Endothelial cell of umbilical vein (primary cell): Measurements from ENCODE around the gene GTF3C1. TPM values are rescaled to one million over a fixed set of nuclear protein-coding genes. Genes with fewer than 3 reads are reported as not detected.

Source experiments
- BruUV-seq: library from RNA; stranded (reverse); fragments of 400-500 nt; replicated peaks from 2 replicates; lab custom pipeline; 2021; lab: Mats Ljungman, UMichigan
- CTCF ChIA-PET: fragments of 300-600, 350-600 bp; sonication (Branson Sonifier 250); formaldehyde crosslinking; loops from one replicate; lab custom pipeline; 2021; ENCODE audit warnings: antibody characterized with exemption, inconsistent platforms; lab: Charles Lee
- POLR2A ChIA-PET: fragments of 300-600, 350-600 bp; sonication (Branson Sonifier 250); formaldehyde crosslinking; loops from one replicate; lab custom pipeline; 2021; ENCODE audit warnings: antibody characterized with exemption, inconsistent platforms; lab: Charles Lee
- DNase-seq: peaks from one replicate; pipeline ENCODE4 v3.0.0-alpha.2; 2011; ENCODE audit warnings: low read depth, low spot score
- FAIRE-seq: peaks from 2 replicates; lab custom pipeline; 2011; peaks lifted over from hg19 to GRCh38; lab: Jason Lieb, UNC
- H2AFZ ChIP-seq: 2 replicates; pipeline ENCODE4 v1.6.0; 2012; ENCODE audit warnings: low read depth, low read length, control low read depth, inconsistent platforms
- H3K27ac ChIP-seq: 2 replicates; pipeline ENCODE4 v1.5.1; 2011; ENCODE audit warnings: low read depth, mild to moderate bottlenecking, control low read depth, low read length, moderate library complexity; ENCODE audit not compliant: insufficient read depth
- H3K27me3 ChIP-seq, 2 experiments: 2 replicates each; pipeline versions ENCODE4 v1.6.0 to v1.6.1; 2011; ENCODE audit warnings: low read length in 2 of 2, mixed read lengths in 1 of 2; ENCODE audit not compliant: control insufficient read depth in 2 of 2, insufficient read depth in 2 of 2
- H3K36me3 ChIP-seq, 2 experiments: 2 replicates in 1 of 2; 3 replicates in 1 of 2; pipeline ENCODE4 v1.5.1; 2011; ENCODE audit warnings: low read length in 2 of 2, mild to moderate bottlenecking in 1 of 2, moderate library complexity in 1 of 2; ENCODE audit not compliant: control insufficient read depth in 2 of 2, insufficient read depth in 2 of 2; ENCODE audit errors: extremely low read depth in 1 of 2
- H3K4me1 ChIP-seq: 3 replicates; pipeline ENCODE4 v1.5.1; 2011; ENCODE audit warnings: mild to moderate bottlenecking, low read length; ENCODE audit not compliant: control insufficient read depth, insufficient read depth; ENCODE audit errors: extremely low read depth
- H3K4me2 ChIP-seq: 2 replicates; pipeline ENCODE4 v1.6.1; 2011; ENCODE audit warnings: low read length, control low read depth, mixed read lengths; ENCODE audit not compliant: insufficient read depth
- H3K4me3 ChIP-seq, 3 experiments: fragments of 200-600 bp in 1 of 3; sonication (generic), shearing (Covaris generic) in 1 of 3; replicated peaks in 1 of 3; 2 replicates each; pipeline ENCODE4 v1.5.1; 2011 to 2016; ENCODE audit warnings: control low read depth in 3 of 3, low read length in 3 of 3, mild to moderate bottlenecking in 2 of 3, inconsistent platforms in 1 of 3, low read depth in 1 of 3, moderate library complexity in 1 of 3; ENCODE audit not compliant: insufficient read depth in 1 of 3
- H3K79me2 ChIP-seq: 2 replicates; pipeline ENCODE4 v1.6.0; 2012; ENCODE audit warnings: low read length, inconsistent platforms; ENCODE audit not compliant: control insufficient read depth, insufficient read depth
- H3K9ac ChIP-seq: replicated peaks from 2 replicates; pipeline ENCODE3; 2011; ENCODE audit warnings: low read length, control low read depth; ENCODE audit not compliant: insufficient read depth; ENCODE audit errors: extremely low read depth
- H3K9me1 ChIP-seq: replicated peaks from 3 replicates; pipeline ENCODE4 v1.6.0; 2011; ENCODE audit warnings: mild to moderate bottlenecking, low read length; ENCODE audit not compliant: control insufficient read depth, insufficient read depth; ENCODE audit errors: extremely low read depth
- H3K9me3 ChIP-seq: replicated peaks from 2 replicates; pipeline ENCODE4 v1.5.1; 2012; ENCODE audit warnings: low read length, inconsistent platforms; ENCODE audit not compliant: control insufficient read depth, insufficient read depth
- H4K20me1 ChIP-seq: replicated peaks from 2 replicates; pipeline ENCODE3; 2011; ENCODE audit warnings: mild to moderate bottlenecking, low read length; ENCODE audit not compliant: control insufficient read depth, insufficient read depth; ENCODE audit errors: extremely low read depth
- EZH2 ChIP-seq: IDR thresholded peaks from 2 replicates; pipeline ENCODE4 v1.6.1; 2012; ENCODE audit warnings: borderline replicate concordance, low read depth, mild to moderate bottlenecking, moderate library complexity, low read length, inconsistent platforms; ENCODE audit not compliant: severe bottlenecking
- FOS ChIP-seq: IDR thresholded peaks from 2 replicates; pipeline ENCODE4 v1.6.1; 2011; ENCODE audit warnings: mild to moderate bottlenecking, low read length, moderate library complexity, borderline replicate concordance; ENCODE audit not compliant: insufficient read depth
- GATA2 ChIP-seq: IDR thresholded peaks from 2 replicates; pipeline ENCODE4 v1.7.0; 2011; ENCODE audit warnings: low read depth, mild to moderate bottlenecking, moderate library complexity, mixed read lengths, low read length; ENCODE audit not compliant: insufficient read length, insufficient read depth
- JUN ChIP-seq: IDR thresholded peaks from 2 replicates; pipeline ENCODE4 v1.6.1; 2011; ENCODE audit warnings: borderline replicate concordance, low read depth; ENCODE audit not compliant: insufficient read length, insufficient read depth
- MYC ChIP-seq: IDR thresholded peaks from one replicate; pipeline ENCODE4 v1.6.1; 2011; ENCODE audit warnings: mild to moderate bottlenecking, low read depth, low read length
- POLR2A ChIP-seq: IDR thresholded peaks from 2 replicates; pipeline ENCODE4 v1.6.1; 2012; ENCODE audit warnings: low read depth, mild to moderate bottlenecking, control low read depth, low read length
- dilution Hi-C: fragments of 300-500 bp; cut with MboI; formaldehyde crosslinking; loops from one replicate; pipeline ENCODE4 v1.15.0; 2019; ENCODE audit warnings: low sequenced_read_pairs; ENCODE audit not compliant: extremely low pct_ligation_motif_present
- intact Hi-C: fragments of 100-400 bp; cut with micrococcal nuclease; formaldehyde crosslinking; loops from one replicate; pipeline ENCODE4 v1.10.0; 2022
- polyA plus RNA-seq, 4 experiments: library from polyadenylated mRNA; depleted of rRNA in 3 of 4; stranded (reverse) in 3 of 4; unstranded in 1 of 4; fragments of >200 nt; gene quantifications; 2 replicates each; pipeline versions ENCODE4 v1.2.1 to v1.2.3, GENCODE V29; 2011 to 2012; ENCODE audit warnings: missing spikeins in 1 of 4
- total RNA-seq: library from RNA; stranded (reverse); gene quantifications from 2 replicates; pipeline ENCODE4 v1.2.3, GENCODE V29; 2021
- TF ChIP-seq, protein P1 (sequence below), 2 donors: IDR thresholded peaks; 1 replicate in 1 of 2; 2 replicates in 1 of 2; pipeline ENCODE4 v1.5.1; 2011; ENCODE audit warnings: low read length in 2 of 2, mild to moderate bottlenecking in 2 of 2, moderate library complexity in 2 of 2, control low read depth in 1 of 2, inconsistent platforms in 1 of 2, low read depth in 1 of 2; ENCODE audit not compliant: insufficient read depth in 1 of 2; ENCODE audit errors: extremely low read depth in 1 of 2

GTF3C1 gene
- total and polyA plus RNA-seq, 2 donors (not counting 3 experiments of a cell fraction or from before 2014, with no cell fraction given), result 58.1 to 86.1 TPM

DNA sequence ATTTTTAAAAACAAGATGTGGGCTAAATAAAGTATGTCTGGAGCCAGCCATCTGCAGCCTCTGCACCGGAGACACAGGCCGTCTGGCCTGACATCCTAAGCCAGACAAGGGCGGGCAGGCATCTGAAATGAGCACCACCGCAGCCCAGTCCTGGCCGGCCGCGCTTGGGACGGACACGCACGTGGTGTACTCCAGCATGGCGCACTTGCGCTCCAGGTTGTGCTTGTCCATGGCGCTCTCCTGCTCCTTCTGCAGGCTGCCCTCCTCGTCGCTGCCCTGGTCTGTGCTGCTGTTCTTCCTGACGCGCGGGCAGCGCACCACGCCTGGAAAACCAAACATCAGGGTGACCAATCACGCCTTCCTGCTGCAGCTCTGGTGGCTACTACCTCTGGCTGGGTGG, 60.3 kb downstream of the GTF3C1 start:
- Histone ChIP-seq H2AFZ (no peak overlapping the region), H3K4me3 (no peak overlapping the region), H3K79me2 (no peaks in the 10 kb centered on the region), H3K9me1 (no peaks in the 10 kb centered on the region), H3K9me3 (no peaks in the 10 kb centered on the region), H3K27me3 (no peaks in the 10 kb centered on the region), H3K27ac (no peak overlapping the region), H3K36me3 (peaks cover 14 to 55% of the 10 kb centered on the region in 2 experiments), H3K4me1 (peaks cover 15% of the 10 kb centered on the region), H4K20me1 (no peaks in the 10 kb centered on the region), H3K4me2 (no peak overlapping the region), H3K9ac (no peak overlapping the region)
- dilution Hi-C loops (no loop called here), intact Hi-C loops (no loop called here)
- FAIRE-seq, result no peak
- POLR2A ChIA-PET, result no interaction called here
- CTCF ChIA-PET, result no interaction called here
- DNase-seq, result no peak
- TF ChIP-seq JUN (no peak), EZH2 (no peak), MYC (no peak), POLR2A (no peak), GATA2 (no peak)
- TF ChIP-seq, protein P1, sequence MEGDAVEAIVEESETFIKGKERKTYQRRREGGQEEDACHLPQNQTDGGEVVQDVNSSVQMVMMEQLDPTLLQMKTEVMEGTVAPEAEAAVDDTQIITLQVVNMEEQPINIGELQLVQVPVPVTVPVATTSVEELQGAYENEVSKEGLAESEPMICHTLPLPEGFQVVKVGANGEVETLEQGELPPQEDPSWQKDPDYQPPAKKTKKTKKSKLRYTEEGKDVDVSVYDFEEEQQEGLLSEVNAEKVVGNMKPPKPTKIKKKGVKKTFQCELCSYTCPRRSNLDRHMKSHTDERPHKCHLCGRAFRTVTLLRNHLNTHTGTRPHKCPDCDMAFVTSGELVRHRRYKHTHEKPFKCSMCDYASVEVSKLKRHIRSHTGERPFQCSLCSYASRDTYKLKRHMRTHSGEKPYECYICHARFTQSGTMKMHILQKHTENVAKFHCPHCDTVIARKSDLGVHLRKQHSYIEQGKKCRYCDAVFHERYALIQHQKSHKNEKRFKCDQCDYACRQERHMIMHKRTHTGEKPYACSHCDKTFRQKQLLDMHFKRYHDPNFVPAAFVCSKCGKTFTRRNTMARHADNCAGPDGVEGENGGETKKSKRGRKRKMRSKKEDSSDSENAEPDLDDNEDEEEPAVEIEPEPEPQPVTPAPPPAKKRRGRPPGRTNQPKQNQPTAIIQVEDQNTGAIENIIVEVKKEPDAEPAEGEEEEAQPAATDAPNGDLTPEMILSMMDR (IDR thresholded peaks at IDR 0.05; ENCODE audit: extremely low read depth in 1 of 2, insufficient read depth in 1 of 2, low read depth in 1 of 2, low read length in 2 of 2), result no peak
- no TSS peak for BruUV-seq

DNA sequence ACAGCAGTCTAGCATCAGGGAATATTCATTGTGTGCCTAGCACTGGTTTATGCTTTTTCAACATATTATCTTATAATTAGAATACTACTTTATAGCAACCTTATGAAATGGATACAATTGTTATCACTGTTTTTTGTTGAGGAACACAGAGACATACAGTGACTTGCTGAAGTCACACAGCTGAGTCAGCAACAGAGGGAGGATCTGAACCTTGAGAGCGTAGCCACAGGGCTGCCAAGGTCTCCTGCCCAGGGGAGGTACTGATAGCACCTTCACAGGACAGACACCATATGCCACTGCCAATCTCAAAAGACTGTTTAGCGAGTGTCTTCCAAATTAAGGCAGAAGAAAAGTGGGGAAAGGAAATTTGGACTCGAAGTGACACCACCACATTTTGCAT, 63.0 kb downstream of the GTF3C1 start:
- H3K9me3 ChIP-seq, result no peaks in the 10 kb centered on the region
- no peaks in the 10 kb centered on the region for H3K79me2 ChIP-seq
- H4K20me1 ChIP-seq, result no peaks in the 10 kb centered on the region
- DNase-seq (no peak), FAIRE-seq (no peak)
- H3K4me3 ChIP-seq, result no peak overlapping the region
- ChIA-PET POLR2A (no interaction called here), CTCF (interaction anchor here (1.0 kb wide), 1 partner anchor 11 kb away, joined by 3 read pairs; no protein-coding TSS in a partner anchor)
- no peaks in the 10 kb centered on the region for H3K9me1 ChIP-seq
- intact Hi-C loops (no loop called here), dilution Hi-C loops (no loop called here)
- peaks cover 5% of the 10 kb centered on the region for H3K4me1 ChIP-seq
- BruUV-seq, result no TSS peak
- no peaks in the 10 kb centered on the region for H3K27me3 ChIP-seq
- no peak overlapping the region for H3K9ac ChIP-seq
- H3K27ac ChIP-seq, result no peak overlapping the region
- no peak overlapping the region for H2AFZ ChIP-seq
- no peak overlapping the region for H3K4me2 ChIP-seq
- H3K36me3 ChIP-seq, result peaks cover 28 to 69% of the 10 kb centered on the region in 2 experiments
- no peak for TF ChIP-seq FOS
- TF ChIP-seq, protein P1 (IDR thresholded peaks at IDR 0.05; ENCODE audit: extremely low read depth in 1 of 2, insufficient read depth in 1 of 2, low read depth in 1 of 2, low read length in 2 of 2), result no peak
